DMS53 (cell line): ENCODE results near the gene MED13L.
A peak's percentile ranks its signal among the peaks of the same experiment; 100 is the strongest.
"Not testable (repeated sequence)": the region's sequence is repeated elsewhere in the genome, so short reads cannot be mapped to it uniquely, and the experiment has no call there.

Experiments
- DNase-seq: peaks from one replicate; lab custom pipeline; 2025; lab: John Stamatoyannopoulos, UW

The MED13L gene

DNA sequence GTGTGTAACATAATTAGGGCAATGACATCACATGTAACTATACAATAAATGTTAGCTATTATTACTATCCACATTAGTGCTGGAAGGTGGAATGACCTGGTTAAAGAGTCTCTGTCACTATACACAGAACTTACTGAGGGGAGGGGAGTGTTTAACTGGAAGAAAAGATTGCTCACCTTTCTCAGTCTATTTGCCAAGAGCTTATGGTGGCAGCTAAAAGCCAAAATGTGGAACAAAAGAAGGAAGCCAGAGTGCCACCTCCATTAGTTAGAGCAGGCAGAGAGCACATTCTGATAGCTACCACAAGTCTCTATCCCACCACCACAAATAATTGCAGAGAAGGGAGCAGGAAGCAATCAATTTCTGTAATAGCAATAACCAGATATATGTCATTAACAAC is 124.4 kb downstream of the MED13L start:
- peak; percentile 20 for DNase-seq

DNA sequence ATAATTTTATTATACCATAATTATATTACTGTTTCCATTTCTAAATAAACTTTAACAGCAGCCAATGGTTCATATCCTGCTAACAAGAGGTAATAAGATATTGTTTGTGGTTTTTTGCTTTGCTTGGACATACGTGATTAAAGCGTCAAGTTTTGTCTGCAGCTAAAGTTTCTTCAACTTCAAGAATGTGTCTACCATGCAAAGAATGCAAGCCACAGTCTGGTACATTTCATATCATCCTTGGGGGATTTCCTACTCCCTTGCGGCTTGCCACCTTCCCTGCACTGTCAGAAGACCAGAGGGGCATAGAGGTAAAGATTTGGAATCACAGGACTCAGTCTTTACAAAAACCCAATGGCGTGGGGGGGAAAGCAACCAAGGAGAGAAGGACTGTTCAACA is 125.2 kb downstream of the MED13L start:
- no peak for DNase-seq

DNA sequence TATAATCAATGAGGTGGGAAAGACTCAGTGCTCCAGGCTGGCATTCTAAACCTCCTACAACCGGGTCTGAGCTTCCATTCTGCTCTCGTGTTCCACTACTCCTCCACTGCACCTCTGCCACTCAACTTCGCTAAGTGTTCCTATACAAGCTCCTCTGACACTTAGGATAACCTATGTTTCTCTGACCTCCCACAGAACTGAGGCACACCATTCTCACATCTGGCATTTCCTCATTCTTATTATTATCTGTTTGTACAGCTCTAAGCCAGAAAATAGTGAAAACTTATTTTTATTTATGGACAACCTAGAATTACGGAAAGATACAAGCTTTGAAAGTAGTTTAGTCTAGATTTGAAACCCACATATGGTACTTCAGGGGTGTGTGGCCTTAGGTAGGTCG is 127.0 kb downstream of the MED13L start:
- DNase-seq, result no peak

DNA sequence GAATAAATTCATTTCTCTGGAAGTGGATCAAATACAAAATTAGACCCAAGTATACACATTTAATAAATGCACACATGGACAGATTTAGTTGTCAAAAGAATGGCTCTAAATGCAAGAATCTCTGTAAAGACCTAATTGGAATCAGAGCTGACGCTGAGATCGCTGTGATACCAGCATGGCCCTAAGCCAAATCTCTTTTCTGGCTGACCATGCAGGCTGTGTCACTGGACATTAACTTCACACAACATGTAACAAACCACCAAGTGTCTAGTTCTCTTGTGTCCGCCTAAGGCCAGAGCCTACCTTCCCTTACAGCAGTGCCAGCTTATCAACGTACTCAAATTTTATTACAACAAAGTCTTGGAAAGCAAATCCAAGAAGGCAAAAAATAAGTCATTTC is 127.5 kb downstream of the MED13L start:
- DNase-seq, result no peak

DNA sequence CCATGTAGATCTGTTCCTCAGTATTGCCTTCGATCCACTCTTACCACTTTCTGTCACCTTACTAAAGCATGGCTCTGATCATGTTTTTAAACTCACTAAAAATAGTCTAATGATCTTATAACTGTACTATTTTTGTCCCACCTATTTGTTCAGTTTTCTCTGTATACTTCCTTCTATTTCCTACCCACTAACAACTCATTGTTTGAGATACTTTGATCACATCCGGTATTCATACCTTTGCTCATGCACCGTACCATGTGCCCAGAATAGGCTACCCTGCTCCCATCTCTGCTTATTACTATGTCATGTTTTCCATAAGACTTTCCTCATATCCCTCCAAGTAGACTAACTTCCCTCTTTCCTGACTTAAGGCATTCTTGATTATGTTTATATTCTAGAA is 128.6 kb downstream of the MED13L start:
- no peak for DNase-seq

DNA sequence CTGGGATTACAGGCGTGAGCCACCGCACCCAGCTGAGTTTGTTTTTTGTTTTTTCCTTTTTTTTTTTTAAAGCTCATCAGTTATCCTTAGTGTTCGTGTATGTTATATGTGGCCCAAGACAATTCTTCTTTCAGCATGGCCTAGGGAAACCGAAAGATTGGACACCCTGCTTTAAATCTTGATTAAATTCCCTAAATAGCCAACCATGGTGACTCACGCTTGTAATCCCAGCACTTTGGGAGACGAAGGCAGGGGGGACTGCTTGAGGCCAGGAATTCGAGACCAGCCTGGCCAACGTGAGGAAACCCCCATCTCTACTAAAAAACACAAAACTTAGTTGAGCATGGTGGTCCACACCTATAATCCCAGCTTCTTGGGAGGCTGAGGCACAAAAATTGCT is 131.1 kb downstream of the MED13L start:
- no peak for DNase-seq

DNA sequence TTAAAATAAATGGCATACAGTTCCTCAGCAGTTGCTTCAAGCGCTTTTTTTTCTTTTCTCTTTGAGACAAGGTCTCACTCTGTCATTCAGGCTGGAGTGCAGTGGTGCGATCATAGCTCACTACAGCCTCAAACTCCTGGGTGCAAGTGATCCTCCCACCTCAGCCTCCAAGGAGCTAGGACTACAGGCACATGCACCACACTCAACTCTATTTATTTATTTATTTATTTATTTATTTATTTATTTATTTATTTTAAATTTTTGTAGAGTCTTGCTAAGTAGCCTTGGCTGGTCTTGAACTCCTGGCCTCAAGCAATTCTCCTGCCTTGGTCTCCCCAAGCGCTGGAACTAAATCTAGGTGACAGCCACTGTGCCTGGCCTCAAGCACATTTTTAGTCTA is 132.0 kb downstream of the MED13L start:
- no peak for DNase-seq

DNA sequence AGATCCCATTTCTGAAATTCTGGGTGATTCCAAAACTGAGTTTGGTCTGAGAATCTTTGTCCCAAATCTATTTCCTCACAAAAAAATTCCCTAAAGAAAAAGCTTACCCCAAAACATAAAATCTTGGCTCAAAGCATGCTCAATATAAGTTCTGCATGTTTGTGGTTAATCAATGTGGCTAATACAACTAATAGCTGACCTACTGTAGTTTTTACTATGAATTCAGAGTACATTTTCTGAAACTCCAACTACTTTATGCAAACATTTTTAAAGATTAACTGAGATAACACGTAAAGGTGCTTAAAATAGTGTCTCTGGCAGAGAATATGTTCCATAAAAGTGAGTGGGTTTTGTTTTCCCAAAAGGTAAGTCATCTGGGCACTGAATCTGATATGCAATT is 133.1 kb downstream of the MED13L start:
- DNase-seq, result no peak

DNA sequence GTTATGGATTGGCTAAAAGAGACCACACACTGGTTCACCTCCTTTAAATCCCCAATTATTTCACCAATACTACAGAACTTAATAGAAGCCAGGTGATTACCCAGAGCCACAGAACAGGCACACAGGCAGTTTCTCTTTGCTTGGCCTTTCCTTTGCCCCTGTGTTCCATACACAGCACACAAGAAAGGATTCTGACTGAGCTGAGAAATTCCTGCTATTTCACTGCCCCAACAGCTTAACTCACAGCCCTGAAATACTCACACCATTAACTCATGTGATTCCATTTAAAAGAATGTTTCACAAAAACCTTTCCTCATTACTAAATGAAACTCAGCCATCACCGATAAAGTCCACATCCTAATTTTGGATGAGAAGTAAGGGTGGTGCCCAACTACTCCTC is 133.6 kb downstream of the MED13L start:
- DNase-seq, result no peak

- no peak for DNase-seq
These were observed 134.3 kb downstream of the MED13L start for GRCh38 chr12:116142936-116143898.

GRCh38 chr12:116141833-116142162 is 135.7 kb downstream of the MED13L start:
- DNase-seq, result no peak

- peak; percentile 19 for DNase-seq
These were observed 136.2 kb downstream of the MED13L start for GRCh38 chr12:116141110-116141832.

DNA sequence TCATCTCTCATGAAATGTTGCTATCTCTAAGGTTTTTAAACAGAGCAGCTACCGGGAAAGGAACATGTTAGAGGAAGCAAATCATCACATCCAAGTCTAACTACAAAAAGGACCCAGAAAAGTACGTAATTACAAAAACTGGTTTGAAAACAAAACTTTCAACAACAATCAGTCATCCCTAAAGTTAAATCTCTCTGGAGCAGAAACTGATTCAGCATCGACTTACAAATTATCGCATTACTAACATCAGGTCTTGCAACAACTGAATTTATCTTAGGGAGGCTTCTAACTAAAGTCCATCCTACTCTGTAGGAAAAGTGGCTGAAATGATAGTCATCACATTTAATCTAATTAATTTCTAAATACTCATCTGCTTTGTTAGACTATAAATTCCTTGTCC is 137.0 kb downstream of the MED13L start:
- no peak for DNase-seq

DNA sequence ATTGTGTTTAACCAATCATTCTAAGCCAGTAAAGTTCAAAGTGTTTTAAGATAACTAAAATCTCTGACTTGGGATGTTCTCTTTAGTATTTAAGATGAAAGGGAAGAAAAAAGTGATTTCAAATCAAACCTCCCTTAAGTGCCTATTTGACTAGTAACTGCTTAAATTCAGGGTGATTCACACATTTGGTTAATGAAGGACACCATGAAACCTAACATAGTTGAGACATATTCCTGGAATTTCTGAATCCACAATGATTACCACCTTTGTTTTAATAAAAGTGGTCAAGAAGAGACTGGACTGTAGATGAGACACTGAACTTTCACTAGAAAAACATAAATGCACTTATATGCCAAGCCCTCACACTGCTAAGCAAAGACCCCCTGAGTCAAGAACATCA is 138.7 kb downstream of the MED13L start:
- DNase-seq, result no peak

GRCh38 chr12:116138364-116138763 is 139.1 kb downstream of the MED13L start:
- no peak for DNase-seq

DNA sequence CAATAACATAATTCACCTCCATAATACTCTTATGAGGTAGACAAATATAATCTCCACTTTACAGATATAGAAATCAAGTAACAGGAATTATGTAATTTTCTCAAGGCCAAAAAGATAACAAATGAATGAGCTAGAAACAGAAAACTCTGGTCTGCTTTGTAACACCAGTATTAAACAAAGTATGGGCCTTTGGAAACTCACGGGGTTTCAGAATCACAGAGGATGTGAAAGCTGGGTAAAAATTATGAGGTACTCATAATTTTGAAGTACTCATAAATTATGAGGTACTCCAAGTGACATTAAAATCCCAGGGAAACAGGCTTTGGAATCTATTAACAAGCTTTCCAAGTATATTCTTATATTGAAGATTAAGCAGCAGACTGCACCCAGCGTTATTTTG is 140.2 kb downstream of the MED13L start:
- no peak for DNase-seq

- DNase-seq, result no peak
These were observed 141.2 kb downstream of the MED13L start for GRCh38 chr12:116136340-116136739.

DNA sequence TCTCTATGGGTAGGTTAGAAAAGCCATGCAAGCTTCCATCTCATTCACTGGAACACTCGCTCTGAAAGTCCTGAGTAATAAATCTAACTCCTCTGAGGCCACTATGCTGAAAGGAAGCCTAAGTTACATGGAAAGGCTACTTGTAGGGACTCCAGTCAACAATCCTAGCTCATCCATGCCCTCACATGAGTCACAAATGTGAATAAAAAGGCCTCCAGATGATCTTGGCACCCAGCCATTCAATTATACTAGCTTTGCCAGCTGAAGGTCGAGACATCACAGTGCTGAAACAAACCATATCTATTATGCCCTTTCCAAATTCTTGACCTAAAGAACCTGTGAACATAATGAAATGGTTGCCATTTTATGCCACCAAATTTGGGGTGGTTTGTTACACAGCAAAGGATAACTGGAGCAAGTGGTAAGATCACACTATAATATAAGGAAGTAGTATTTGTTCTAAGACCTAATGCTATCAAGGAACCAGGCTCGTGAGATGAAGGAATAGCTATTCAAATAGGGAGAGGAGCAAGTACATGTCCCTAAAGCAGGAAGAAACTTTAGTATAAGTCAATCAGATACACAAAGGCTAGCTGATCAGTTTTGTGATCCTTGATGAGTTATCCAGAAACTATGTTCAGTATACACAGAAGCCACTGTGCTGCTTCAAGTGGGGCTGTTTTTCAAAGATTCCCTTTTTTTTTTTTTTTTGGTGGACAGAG is 142.1 kb downstream of the MED13L start:
- peak; percentile 84 for DNase-seq

DNA sequence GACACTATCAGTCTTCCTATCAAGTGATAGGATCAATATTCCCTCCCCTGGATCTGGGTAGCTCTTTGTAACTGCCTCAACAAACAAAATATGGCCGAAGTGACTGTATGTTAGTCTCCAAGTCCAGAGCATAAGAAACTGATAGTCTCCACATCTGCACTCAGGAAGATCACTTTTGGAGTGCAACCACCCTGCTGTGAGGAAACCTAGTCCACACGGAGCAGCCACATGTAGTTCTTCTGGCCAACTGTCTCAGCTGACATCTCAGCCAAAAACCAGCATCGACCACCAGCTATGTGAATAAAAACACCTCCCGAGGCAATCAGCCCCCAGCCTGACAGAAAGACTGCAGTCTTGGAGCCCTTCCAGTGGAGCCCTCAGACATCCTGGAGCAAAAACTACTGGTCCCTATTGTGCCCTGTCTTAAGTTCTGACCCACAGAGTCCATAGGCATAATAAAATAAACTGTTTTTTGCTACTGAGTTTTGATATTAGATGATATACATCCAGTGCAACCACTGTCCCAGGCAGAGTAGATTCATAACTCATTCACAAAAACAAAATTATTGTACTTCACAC is 143.8 kb downstream of the MED13L start:
- DNase-seq, result no peak

DNA sequence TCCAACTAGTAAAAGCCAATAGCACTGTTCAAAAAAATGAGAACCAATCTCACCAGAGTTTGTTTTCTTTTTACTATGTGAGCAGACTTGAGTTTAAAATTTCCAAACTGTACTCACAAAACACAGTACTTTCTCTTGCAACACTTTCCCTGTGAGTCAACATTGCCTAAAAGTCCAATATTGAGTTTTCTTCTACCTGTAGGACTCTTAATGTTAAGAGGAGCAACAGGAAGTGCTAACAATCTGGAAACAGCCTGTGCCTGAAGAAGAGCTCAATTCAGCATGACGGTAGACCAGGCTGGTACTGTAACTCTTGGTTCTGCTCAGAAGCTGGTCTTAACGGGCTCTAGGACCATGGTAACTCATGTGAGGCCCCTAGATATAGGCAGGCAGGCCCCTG is 144.3 kb downstream of the MED13L start:
- peak; percentile 25 for DNase-seq

DNA sequence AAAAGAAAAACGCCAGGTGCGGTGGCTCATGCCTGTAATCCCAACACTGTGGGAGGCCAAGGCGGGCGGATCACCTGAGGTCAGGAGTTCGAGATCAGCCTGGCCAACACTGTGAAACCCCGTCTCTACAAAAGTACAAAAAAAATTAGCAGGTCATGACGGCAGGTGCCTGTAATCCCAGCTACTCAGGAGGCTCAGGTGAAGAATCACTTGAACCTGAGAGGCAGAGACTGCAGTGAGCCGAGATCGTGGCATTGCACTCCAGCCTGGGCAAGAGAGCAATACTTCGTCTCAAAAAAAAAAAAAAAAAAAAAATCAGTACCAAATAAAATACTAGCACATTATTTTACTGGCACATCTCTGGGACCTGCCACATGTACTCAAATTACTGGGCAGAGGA is 145.5 kb downstream of the MED13L start:
- not testable (repeated sequence) for DNase-seq

GRCh38 chr12:116131176-116131575 is 146.3 kb downstream of the MED13L start:
- no peak for DNase-seq
